Caco-2 (cell line): ENCODE measurements around the gene DQX1. TPM values are rescaled to one million over a fixed set of nuclear protein-coding genes. Genes with fewer than 3 reads are reported as not detected.

Experiments
- BruUV-seq: library from RNA; stranded (reverse); fragments of 400-500 nt; replicated peaks from 2 replicates; lab custom pipeline; 2021; lab: Mats Ljungman, UMichigan
- CTCF ChIA-PET: fragments of 300-600 bp; sonication (Branson Sonifier 250); formaldehyde crosslinking; loops from one replicate; lab custom pipeline; 2022; ENCODE audit warnings: antibody characterized with exemption; lab: Charles Lee
- POLR2A ChIA-PET: fragments of 300-600 bp; sonication (Branson Sonifier 250); formaldehyde crosslinking; loops from one replicate; lab custom pipeline; 2022; ENCODE audit warnings: antibody characterized with exemption; lab: Charles Lee
- DNase-seq, 2 experiments: peaks; one replicate each; pipeline versions ENCODE4 v3.0.0 to v3.0.0-alpha.2; 2020 to 2022
- H3K27me3 ChIP-seq: replicated peaks from 2 replicates; pipeline ENCODE4 v1.6.0; 2011; ENCODE audit warnings: low read length; ENCODE audit not compliant: control insufficient read depth, insufficient read depth
- H3K36me3 ChIP-seq: 2 replicates; pipeline ENCODE4 v1.5.1; 2011; ENCODE audit warnings: low read length; ENCODE audit not compliant: control insufficient read depth, insufficient read depth
- H3K4me1 ChIP-seq: fragments of 250-450 bp; sonication (Bioruptor Pico); 2 replicates; pipeline ENCODE4 v1.5.1; 2020; ENCODE audit warnings: mild to moderate bottlenecking
- H3K4me3 ChIP-seq: 2 replicates; pipeline ENCODE4 v1.5.1; 2011; ENCODE audit warnings: low read depth, mild to moderate bottlenecking, control low read depth, low read length
- H3K9me3 ChIP-seq: fragments of 250-450 bp; sonication (Bioruptor Pico); 2 replicates; pipeline ENCODE4 v1.5.1; 2020; ENCODE audit warnings: mild to moderate bottlenecking, moderate library complexity
- H3K27ac Mint-ChIP-seq: one replicate; pipeline ENCODE4 v1.8.0; 2022; ENCODE audit warnings: mixed read lengths; ENCODE audit not compliant: unreplicated experiment
- H3K27me3 Mint-ChIP-seq: one replicate; pipeline ENCODE4 v1.8.0; 2022; ENCODE audit warnings: mixed read lengths; ENCODE audit not compliant: insufficient read depth, unreplicated experiment
- H3K36me3 Mint-ChIP-seq: one replicate; pipeline ENCODE4 v1.8.0; 2022; ENCODE audit warnings: mild to moderate bottlenecking, mixed read lengths; ENCODE audit not compliant: insufficient read depth, unreplicated experiment
- H3K4me1 Mint-ChIP-seq: one replicate; pipeline ENCODE4 v1.8.0; 2022; ENCODE audit warnings: low read depth, mixed read lengths; ENCODE audit not compliant: unreplicated experiment
- H3K4me3 Mint-ChIP-seq: one replicate; pipeline ENCODE4 v1.8.0; 2022; ENCODE audit warnings: mild to moderate bottlenecking, moderate library complexity, mixed read lengths; ENCODE audit not compliant: unreplicated experiment
- H3K9me3 Mint-ChIP-seq: one replicate; pipeline ENCODE4 v1.8.0; 2022; ENCODE audit warnings: mixed read lengths; ENCODE audit not compliant: unreplicated experiment
- CTCF ChIP-seq, 2 experiments: fragments of 200-600 bp in 1 of 2; IDR thresholded peaks; 1 replicate in 1 of 2; 2 replicates in 1 of 2; pipeline versions ENCODE4 v1.5.1 to v1.8.0; 2011 to 2022; ENCODE audit warnings: antibody characterized with exemption in 1 of 2, control low read depth in 1 of 2, inconsistent platforms in 1 of 2, low read depth in 1 of 2, low read length in 1 of 2, mild to moderate bottlenecking in 1 of 2, moderate library complexity in 1 of 2; ENCODE audit not compliant: insufficient read depth in 1 of 2, severe bottlenecking in 1 of 2, unreplicated experiment in 1 of 2
- intact Hi-C: fragments of 100-400 bp; cut with micrococcal nuclease; formaldehyde crosslinking; loops from one replicate; pipeline ENCODE4 v1.10.0; 2022; ENCODE audit not compliant: unreplicated experiment
- total RNA-seq: library from RNA; stranded (reverse); gene quantifications from 2 replicates; pipeline ENCODE4 v1.2.3, GENCODE V29; 2022

Gene DQX1
- total RNA-seq, 1 experiment from 2014 or later = 0.50 TPM

GRCh38 chr2:74527741-74528140 lies 1.7 kb upstream of the DQX1 start:
- TF ChIP-seq CTCF (IDR thresholded peaks at IDR 0.05; ENCODE audit: insufficient read depth in 1 of 2, low read depth in 1 of 2, low read length in 1 of 2, severe bottlenecking in 1 of 2, unreplicated experiment in 1 of 2) = no peak
- Histone ChIP-seq H3K36me3 (peaks cover 9% of the 10 kb centered on the region), H3K4me3 (no peak overlapping the region), H3K4me1 (peaks cover 6% of the 10 kb centered on the region), H3K9me3 (no peaks in the 10 kb centered on the region), H3K27me3 (no peaks in the 10 kb centered on the region)
- Mint-ChIP-seq H3K4me3 (peak overlapping the region; percentile 99), H3K9me3 (no peaks in the 10 kb centered on the region), H3K4me1 (peaks cover 18% of the 10 kb centered on the region), H3K36me3 (peaks cover 46% of the 10 kb centered on the region), H3K27ac (peak overlapping the region; percentile 28), H3K27me3 (no peaks in the 10 kb centered on the region)
- ChIA-PET CTCF (no interaction called here), POLR2A (interaction anchor here (0.5 kb wide), 1 partner anchor 11 kb away, joined by 4 read pairs; no protein-coding TSS in a partner anchor)
- no peak for DNase-seq
- intact Hi-C loops = loop anchor here (2.0 kb wide), 1 partner anchor 73 kb away; the partner anchor contains the start of gene INO80B
- BruUV-seq = TSS peak; percentile 53

GRCh38 chr2:74526649-74527230 lies 709 bp upstream of the DQX1 start:
- Histone ChIP-seq H3K4me3 (no peak overlapping the region), H3K36me3 (peaks cover 9% of the 10 kb centered on the region), H3K9me3 (no peaks in the 10 kb centered on the region), H3K4me1 (peaks cover 6% of the 10 kb centered on the region), H3K27me3 (no peaks in the 10 kb centered on the region)
- Mint-ChIP-seq H3K27me3 (no peaks in the 10 kb centered on the region), H3K9me3 (no peaks in the 10 kb centered on the region), H3K36me3 (peaks cover 46% of the 10 kb centered on the region), H3K4me1 (peaks cover 18% of the 10 kb centered on the region), H3K27ac (no peak overlapping the region), H3K4me3 (no peak overlapping the region)
- CTCF ChIA-PET = no interaction called here
- POLR2A ChIA-PET = interaction anchor here (0.7 to 1.5 kb wide), 3 partner anchors 17 to 43 kb away, joined by 3 to 5 read pairs (median 3); no protein-coding TSS in a partner anchor
- no peak for DNase-seq
- no peak for TF ChIP-seq CTCF (IDR thresholded peaks at IDR 0.05; ENCODE audit: insufficient read depth in 1 of 2, low read depth in 1 of 2, low read length in 1 of 2, severe bottlenecking in 1 of 2, unreplicated experiment in 1 of 2)
- no TSS peak for BruUV-seq
- intact Hi-C loops = no loop called here

GRCh38 chr2:74524955-74525716 lies 895 bp downstream of the DQX1 start:
- Mint-ChIP-seq H3K27ac (no peak overlapping the region), H3K27me3 (peaks cover 3% of the 10 kb centered on the region), H3K4me1 (peaks cover 7% of the 10 kb centered on the region), H3K4me3 (no peak overlapping the region), H3K9me3 (no peaks in the 10 kb centered on the region), H3K36me3 (peaks cover 41% of the 10 kb centered on the region)
- intact Hi-C loops = no loop called here
- TF ChIP-seq CTCF (IDR thresholded peaks at IDR 0.05; ENCODE audit: insufficient read depth in 1 of 2, low read depth in 1 of 2, low read length in 1 of 2, severe bottlenecking in 1 of 2, unreplicated experiment in 1 of 2) = no peak
- Histone ChIP-seq H3K4me1 (peaks cover 6% of the 10 kb centered on the region), H3K4me3 (no peak overlapping the region), H3K9me3 (no peaks in the 10 kb centered on the region), H3K27me3 (no peaks in the 10 kb centered on the region), H3K36me3 (peaks cover 9% of the 10 kb centered on the region)
- ChIA-PET CTCF (no interaction called here), POLR2A (interaction anchor here (1.5 kb wide), 1 partner anchor 23 kb away, joined by 5 read pairs; no protein-coding TSS in a partner anchor)
- no TSS peak for BruUV-seq
- DNase-seq = peak in 1 of 2 experiments; percentile 27
